ENCODE results near the gene TSN.

The TSN gene

GRCh38 chr2:121783180-121783579, 27.7 kb downstream of the TSN start:
- TF ChIP-seq POLR2AphosphoS5 (IDR thresholded peaks at IDR 0.05; ENCODE audit: borderline replicate concordance, low read depth, low read length) (no peak), FOXP2 (optimal IDR thresholded peaks at IDR 0.05; ENCODE audit: control extremely low read depth, extremely low read length, insufficient read depth) (no peak), EZH2 (IDR thresholded peaks at IDR 0.05) (no peak)
- H3K27ac ChIP-seq, result no peak overlapping the region
- no peaks in the 10 kb centered on the region for H3K36me3 ChIP-seq (ENCODE audit: insufficient read depth, low read length)
- no peaks in the 10 kb centered on the region for H3K9me3 ChIP-seq (ENCODE audit: low read depth, low read length)
- H3K4me3 ChIP-seq, result no peak overlapping the region
- no peak overlapping the region for H3K9ac ChIP-seq (ENCODE audit: insufficient read length)
- no peak for DNase-seq (ENCODE audit: low read depth, low spot score)

GRCh38 chr2:121788685-121789084, 33.2 kb downstream of the TSN start:
- no peak overlapping the region for H3K27ac ChIP-seq
- H3K4me3 ChIP-seq, result no peak overlapping the region
- H3K9me3 ChIP-seq (ENCODE audit: low read depth, low read length), result no peaks in the 10 kb centered on the region
- TF ChIP-seq FOXP2 (optimal IDR thresholded peaks at IDR 0.05; ENCODE audit: control extremely low read depth, extremely low read length, insufficient read depth) (no peak), EZH2 (IDR thresholded peaks at IDR 0.05) (no peak), POLR2AphosphoS5 (IDR thresholded peaks at IDR 0.05; ENCODE audit: borderline replicate concordance, low read depth, low read length) (no peak)
- no peaks in the 10 kb centered on the region for H3K36me3 ChIP-seq (ENCODE audit: insufficient read depth, low read length)
- H3K9ac ChIP-seq (ENCODE audit: insufficient read length), result no peak overlapping the region
- no peak for DNase-seq (ENCODE audit: low read depth, low spot score)

DNA sequence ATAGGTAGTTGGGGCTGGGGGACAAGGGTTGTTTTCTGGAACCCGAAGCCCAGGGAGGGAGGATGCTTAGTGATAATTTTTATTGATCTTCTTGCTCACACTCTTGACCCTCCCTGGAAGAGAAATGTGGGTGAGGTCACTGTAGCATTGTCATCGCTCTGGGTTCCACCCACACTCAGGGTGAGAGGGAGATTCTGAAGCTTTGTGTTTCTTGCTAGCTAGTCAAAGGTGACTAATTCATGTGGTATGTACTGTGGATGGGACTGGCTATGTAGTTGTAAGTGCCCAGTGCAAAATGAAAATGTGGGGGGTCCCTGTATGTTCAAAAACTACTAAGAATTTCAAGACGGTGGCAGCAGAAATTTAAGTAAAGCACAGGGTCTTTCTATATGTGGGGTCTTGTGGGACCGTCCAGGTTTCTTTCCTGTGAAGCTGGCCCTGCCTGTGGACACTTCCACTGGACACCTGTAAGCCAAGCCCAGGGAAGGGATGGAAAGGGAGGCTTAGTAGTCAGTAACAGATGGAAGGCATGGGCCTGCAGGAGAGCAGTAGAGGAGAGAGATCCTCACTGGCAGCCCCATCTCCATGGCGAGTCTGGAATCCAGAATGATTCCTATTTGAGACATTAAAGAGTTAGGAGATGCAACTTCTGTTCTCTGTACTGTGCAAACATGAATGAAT, 35.0 kb downstream of the TSN start:
- H3K9me3 ChIP-seq (ENCODE audit: low read depth, low read length), result no peaks in the 10 kb centered on the region

GRCh38 chr2:121791290-121791689, 35.8 kb downstream of the TSN start:
- DNase-seq (ENCODE audit: low read depth, low spot score), result no peak
- Histone ChIP-seq H3K36me3 (ENCODE audit: insufficient read depth, low read length) (no peaks in the 10 kb centered on the region), H3K9me3 (ENCODE audit: low read depth, low read length) (no peaks in the 10 kb centered on the region), H3K4me3 (no peak overlapping the region), H3K9ac (ENCODE audit: insufficient read length) (no peak overlapping the region), H3K27ac (no peak overlapping the region)
- TF ChIP-seq FOXP2 (optimal IDR thresholded peaks at IDR 0.05; ENCODE audit: control extremely low read depth, extremely low read length, insufficient read depth), result no peak
- no peak for TF ChIP-seq POLR2AphosphoS5 (IDR thresholded peaks at IDR 0.05; ENCODE audit: borderline replicate concordance, low read depth, low read length)
- no peak for TF ChIP-seq EZH2 (IDR thresholded peaks at IDR 0.05)

More for the DNA sequence above, 35.0 kb downstream of the TSN start:
- H3K36me3 ChIP-seq (ENCODE audit: insufficient read depth, low read length), result no peaks in the 10 kb centered on the region
- DNase-seq (ENCODE audit: low read depth, low spot score), result no peak
- TF ChIP-seq FOXP2 (optimal IDR thresholded peaks at IDR 0.05; ENCODE audit: control extremely low read depth, extremely low read length, insufficient read depth), result no peak
- TF ChIP-seq POLR2AphosphoS5 (IDR thresholded peaks at IDR 0.05; ENCODE audit: borderline replicate concordance, low read depth, low read length), result no peak
- no peak for TF ChIP-seq EZH2 (IDR thresholded peaks at IDR 0.05)
- H3K4me3 ChIP-seq, result no peak overlapping the region
- H3K9ac ChIP-seq (ENCODE audit: insufficient read length), result no peak overlapping the region
- H3K27ac ChIP-seq, result no peak overlapping the region

- DNase-seq (ENCODE audit: low read depth, low spot score), result no peak
- no peak for TF ChIP-seq POLR2AphosphoS5 (IDR thresholded peaks at IDR 0.05; ENCODE audit: borderline replicate concordance, low read depth, low read length)
- TF ChIP-seq FOXP2 (optimal IDR thresholded peaks at IDR 0.05; ENCODE audit: control extremely low read depth, extremely low read length, insufficient read depth), result no peak
- TF ChIP-seq EZH2 (IDR thresholded peaks at IDR 0.05), result no peak
- Histone ChIP-seq H3K9me3 (ENCODE audit: low read depth, low read length) (no peaks in the 10 kb centered on the region), H3K36me3 (ENCODE audit: insufficient read depth, low read length) (no peaks in the 10 kb centered on the region), H3K9ac (ENCODE audit: insufficient read length) (no peak overlapping the region), H3K27ac (no peak overlapping the region), H3K4me3 (no peak overlapping the region)
Observed at GRCh38 chr2:121791801-121792221, 36.4 kb downstream of the TSN start.

DNA sequence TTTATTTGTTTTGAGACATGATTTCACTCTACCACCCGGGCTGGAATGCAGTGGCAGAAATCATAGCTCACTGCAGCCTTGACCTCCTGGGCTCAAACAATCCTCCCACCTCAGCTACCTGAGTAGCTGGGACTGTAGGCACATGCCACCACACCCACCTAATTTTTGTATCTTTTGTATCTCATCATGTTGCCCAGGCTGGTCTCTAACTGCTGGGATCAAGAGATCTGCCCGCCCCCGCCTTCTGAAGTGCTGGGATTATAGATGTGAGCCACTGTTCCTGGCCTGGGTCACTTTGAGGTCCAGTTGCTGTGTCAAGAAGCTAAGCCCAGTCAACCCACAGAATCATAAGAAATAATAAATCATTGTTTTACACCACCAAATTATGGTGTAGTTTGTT, 38.4 kb downstream of the TSN start:
- no peaks in the 10 kb centered on the region for H3K36me3 ChIP-seq (ENCODE audit: insufficient read depth, low read length)
- H3K9me3 ChIP-seq (ENCODE audit: low read depth, low read length), result no peaks in the 10 kb centered on the region
- H3K4me3 ChIP-seq, result no peak overlapping the region
- no peak overlapping the region for H3K9ac ChIP-seq (ENCODE audit: insufficient read length)
- TF ChIP-seq POLR2AphosphoS5 (IDR thresholded peaks at IDR 0.05; ENCODE audit: borderline replicate concordance, low read depth, low read length) (no peak), EZH2 (IDR thresholded peaks at IDR 0.05) (no peak), FOXP2 (optimal IDR thresholded peaks at IDR 0.05; ENCODE audit: control extremely low read depth, extremely low read length, insufficient read depth) (no peak)
- H3K27ac ChIP-seq, result no peak overlapping the region
- DNase-seq (ENCODE audit: low read depth, low spot score), result no peak

- no peaks in the 10 kb centered on the region for H3K9me3 ChIP-seq (ENCODE audit: low read depth, low read length)
- no peak overlapping the region for H3K4me3 ChIP-seq
- H3K36me3 ChIP-seq (ENCODE audit: insufficient read depth, low read length), result no peaks in the 10 kb centered on the region
- no peak overlapping the region for H3K9ac ChIP-seq (ENCODE audit: insufficient read length)
- no peak for DNase-seq (ENCODE audit: low read depth, low spot score)
- TF ChIP-seq EZH2 (IDR thresholded peaks at IDR 0.05) (no peak), POLR2AphosphoS5 (IDR thresholded peaks at IDR 0.05; ENCODE audit: borderline replicate concordance, low read depth, low read length) (no peak), FOXP2 (optimal IDR thresholded peaks at IDR 0.05; ENCODE audit: control extremely low read depth, extremely low read length, insufficient read depth) (no peak)
- H3K27ac ChIP-seq, result no peak overlapping the region
Observed at GRCh38 chr2:121794233-121794632, 38.8 kb downstream of the TSN start.

- Histone ChIP-seq H3K4me3 (no peak overlapping the region), H3K9me3 (ENCODE audit: low read depth, low read length) (no peaks in the 10 kb centered on the region), H3K27ac (no peak overlapping the region), H3K36me3 (ENCODE audit: insufficient read depth, low read length) (no peaks in the 10 kb centered on the region), H3K9ac (ENCODE audit: insufficient read length) (no peak overlapping the region)
- no peak for DNase-seq (ENCODE audit: low read depth, low spot score)
- TF ChIP-seq POLR2AphosphoS5 (IDR thresholded peaks at IDR 0.05; ENCODE audit: borderline replicate concordance, low read depth, low read length), result no peak
- TF ChIP-seq EZH2 (IDR thresholded peaks at IDR 0.05), result no peak
- TF ChIP-seq FOXP2 (optimal IDR thresholded peaks at IDR 0.05; ENCODE audit: control extremely low read depth, extremely low read length, insufficient read depth), result no peak
Observed at GRCh38 chr2:121796239-121796638, 40.8 kb downstream of the TSN start.

GRCh38 chr2:121798617-121799016, 43.2 kb downstream of the TSN start:
- H3K36me3 ChIP-seq (ENCODE audit: insufficient read depth, low read length), result no peaks in the 10 kb centered on the region
- H3K4me3 ChIP-seq, result no peak overlapping the region
- no peak for TF ChIP-seq POLR2AphosphoS5 (IDR thresholded peaks at IDR 0.05; ENCODE audit: borderline replicate concordance, low read depth, low read length)
- no peak for DNase-seq (ENCODE audit: low read depth, low spot score)
- H3K27ac ChIP-seq, result no peak overlapping the region
- no peaks in the 10 kb centered on the region for H3K9me3 ChIP-seq (ENCODE audit: low read depth, low read length)
- H3K9ac ChIP-seq (ENCODE audit: insufficient read length), result no peak overlapping the region

Measured in SK-N-MC (cell line).